T-helper 1 cell treated with Interleukin-12 subunit alpha and Interleukin-12 subunit beta and Interleukin-4 antibody, amounts not matched to agents 30 μg/mL and 1 μg/mL, for 36 hours (primary cell): Measurements from ENCODE around the gene DGCR6.
"Not testable (repeated sequence)": the region's sequence is repeated elsewhere in the genome, so short reads cannot be mapped to it uniquely, and the experiment has no call there.

ENCODE experiments used
- H3K27ac Mint-ChIP-seq: one replicate; pipeline ENCODE4 v1.8.0; 2021; ENCODE audit warnings: mild to moderate bottlenecking, mixed read lengths
- H3K27me3 Mint-ChIP-seq: one replicate; pipeline ENCODE4 v1.8.0; 2021; ENCODE audit warnings: low read depth, mixed read lengths
- H3K36me3 Mint-ChIP-seq: one replicate; pipeline ENCODE4 v1.8.0; 2021; ENCODE audit warnings: low read depth, mixed read lengths
- H3K4me1 Mint-ChIP-seq: one replicate; pipeline ENCODE4 v1.8.0; 2021; ENCODE audit warnings: low read depth, mixed read lengths
- H3K4me3 Mint-ChIP-seq: one replicate; pipeline ENCODE4 v1.8.0; 2021; ENCODE audit warnings: mild to moderate bottlenecking, moderate library complexity, mixed read lengths
- H3K9me3 Mint-ChIP-seq: one replicate; pipeline ENCODE4 v1.8.0; 2021; ENCODE audit warnings: mixed read lengths

Gene DGCR6

GRCh38 chr22:18953128-18953527 is 47.0 kb downstream of the DGCR6 start:
- not testable (repeated sequence) for H3K4me1 Mint-ChIP-seq, H3K4me3 Mint-ChIP-seq, H3K27me3 Mint-ChIP-seq, H3K36me3 Mint-ChIP-seq, H3K27ac Mint-ChIP-seq, H3K9me3 Mint-ChIP-seq

GRCh38 chr22:18954303-18954989 is 48.3 kb downstream of the DGCR6 start:
- not testable (repeated sequence) for H3K4me1 Mint-ChIP-seq, H3K9me3 Mint-ChIP-seq, H3K27ac Mint-ChIP-seq, H3K4me3 Mint-ChIP-seq, H3K27me3 Mint-ChIP-seq, H3K36me3 Mint-ChIP-seq

GRCh38 chr22:18954990-18955571 is 49.0 kb downstream of the DGCR6 start:
- peak overlapping the region; percentile 77 for H3K27ac Mint-ChIP-seq
- H3K9me3 Mint-ChIP-seq = no peaks in the 10 kb centered on the region
- no peak overlapping the region for H3K4me3 Mint-ChIP-seq
- H3K4me1 Mint-ChIP-seq = no peaks in the 10 kb centered on the region
- no peaks in the 10 kb centered on the region for H3K27me3 Mint-ChIP-seq
- no peaks in the 10 kb centered on the region for H3K36me3 Mint-ChIP-seq

DNA sequence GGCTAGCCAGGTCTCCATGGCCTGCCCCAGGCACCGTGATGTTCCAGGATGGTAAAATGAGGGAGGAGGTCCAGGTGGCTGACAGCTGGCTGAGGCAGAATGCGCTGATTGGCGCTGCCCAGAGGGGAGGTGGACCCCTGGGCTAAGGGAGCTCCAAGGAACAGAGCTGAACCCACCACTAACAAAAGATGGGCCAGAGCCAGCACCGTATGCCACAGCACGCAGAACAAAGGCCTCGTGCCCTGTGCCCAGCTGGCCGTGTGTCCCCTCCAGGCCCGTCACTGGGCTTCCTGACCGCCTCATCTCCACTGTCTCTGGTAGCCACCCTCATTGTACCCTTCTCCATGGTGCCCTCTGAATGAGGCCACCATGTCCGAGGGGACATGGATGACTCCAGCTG is 49.6 kb downstream of the DGCR6 start:
- Mint-ChIP-seq H3K27me3 (no peaks in the 10 kb centered on the region), H3K4me1 (no peaks in the 10 kb centered on the region), H3K9me3 (no peaks in the 10 kb centered on the region), H3K4me3 (no peak overlapping the region), H3K27ac (no peak overlapping the region), H3K36me3 (no peaks in the 10 kb centered on the region)

DNA sequence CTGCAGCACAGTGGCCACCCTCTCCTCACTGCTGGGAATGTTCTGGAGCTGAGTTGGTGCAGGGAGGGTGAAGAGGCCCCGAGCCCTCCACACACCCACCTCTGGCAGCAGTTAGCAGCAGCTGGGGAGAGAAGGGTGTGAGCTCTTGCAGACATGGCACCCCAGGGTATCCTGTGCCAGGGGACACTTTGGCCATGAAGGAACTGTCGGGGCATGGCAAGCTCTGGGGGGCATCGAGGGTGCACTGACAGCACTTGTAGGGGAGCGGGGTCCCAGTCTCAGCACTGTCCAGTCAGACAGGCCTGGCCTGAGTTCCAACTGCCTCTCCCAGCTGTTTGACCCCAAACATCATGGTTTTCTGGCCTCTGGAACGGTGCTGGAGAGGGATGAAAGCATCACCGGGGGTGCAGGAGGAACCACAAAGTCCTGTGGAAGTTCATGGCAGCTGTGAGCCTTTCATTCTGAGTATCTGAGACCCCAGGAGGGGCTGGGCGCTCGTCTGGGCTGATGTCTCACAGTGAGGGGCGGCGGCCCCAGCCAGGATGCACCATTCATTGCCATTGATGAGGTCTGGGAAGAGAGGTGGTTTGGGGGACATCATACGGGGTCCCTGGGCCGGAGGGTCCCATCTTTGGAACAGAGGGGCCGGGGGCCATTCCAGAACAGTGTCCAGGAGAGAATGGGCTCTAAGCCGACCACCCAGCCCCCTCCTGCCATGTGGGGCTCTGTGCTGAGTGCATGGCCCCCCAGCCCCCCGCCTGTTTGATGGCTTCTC is 50.2 kb downstream of the DGCR6 start:
- not testable (repeated sequence) for H3K4me1 Mint-ChIP-seq, H3K4me3 Mint-ChIP-seq, H3K36me3 Mint-ChIP-seq, H3K27me3 Mint-ChIP-seq, H3K9me3 Mint-ChIP-seq, H3K27ac Mint-ChIP-seq

GRCh38 chr22:18956956-18957355 is 50.8 kb downstream of the DGCR6 start:
- H3K27me3 Mint-ChIP-seq, H3K27ac Mint-ChIP-seq, H3K4me3 Mint-ChIP-seq, H3K36me3 Mint-ChIP-seq, H3K4me1 Mint-ChIP-seq, H3K9me3 Mint-ChIP-seq: not testable (repeated sequence)

GRCh38 chr22:18957621-18958320 is 51.7 kb downstream of the DGCR6 start:
- H3K4me3 Mint-ChIP-seq, H3K36me3 Mint-ChIP-seq, H3K27me3 Mint-ChIP-seq, H3K27ac Mint-ChIP-seq, H3K4me1 Mint-ChIP-seq, H3K9me3 Mint-ChIP-seq: not testable (repeated sequence)

DNA sequence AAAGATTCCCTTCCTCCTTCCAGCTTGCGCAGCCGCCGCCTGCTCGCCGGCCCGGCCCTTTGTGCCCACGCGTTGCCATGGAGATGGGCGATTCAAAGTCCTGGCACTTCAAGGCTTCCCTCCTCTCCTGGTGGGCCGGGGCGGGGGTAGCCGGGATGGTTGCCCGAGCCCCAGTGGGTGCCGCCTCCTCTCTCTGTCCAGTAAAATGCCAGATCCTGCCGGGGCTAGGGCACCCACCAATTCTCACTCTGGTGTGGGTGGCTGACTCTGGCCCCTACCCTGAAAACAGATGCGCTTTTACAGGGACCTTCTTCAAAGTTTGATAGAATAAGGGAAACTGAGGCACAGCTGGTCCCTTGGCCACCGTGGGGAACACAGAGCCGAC is 52.2 kb downstream of the DGCR6 start:
- not testable (repeated sequence) for H3K4me3 Mint-ChIP-seq, H3K4me1 Mint-ChIP-seq, H3K9me3 Mint-ChIP-seq, H3K27ac Mint-ChIP-seq, H3K27me3 Mint-ChIP-seq, H3K36me3 Mint-ChIP-seq

- H3K27me3 Mint-ChIP-seq, H3K9me3 Mint-ChIP-seq, H3K36me3 Mint-ChIP-seq, H3K4me1 Mint-ChIP-seq, H3K4me3 Mint-ChIP-seq, H3K27ac Mint-ChIP-seq: not testable (repeated sequence)
These were observed 52.6 kb downstream of the DGCR6 start for GRCh38 chr22:18958738-18959137.

- H3K27me3 Mint-ChIP-seq, H3K27ac Mint-ChIP-seq, H3K4me1 Mint-ChIP-seq, H3K36me3 Mint-ChIP-seq, H3K9me3 Mint-ChIP-seq, H3K4me3 Mint-ChIP-seq: not testable (repeated sequence)
These were observed 53.1 kb downstream of the DGCR6 start for GRCh38 chr22:18959266-18959665.

DNA sequence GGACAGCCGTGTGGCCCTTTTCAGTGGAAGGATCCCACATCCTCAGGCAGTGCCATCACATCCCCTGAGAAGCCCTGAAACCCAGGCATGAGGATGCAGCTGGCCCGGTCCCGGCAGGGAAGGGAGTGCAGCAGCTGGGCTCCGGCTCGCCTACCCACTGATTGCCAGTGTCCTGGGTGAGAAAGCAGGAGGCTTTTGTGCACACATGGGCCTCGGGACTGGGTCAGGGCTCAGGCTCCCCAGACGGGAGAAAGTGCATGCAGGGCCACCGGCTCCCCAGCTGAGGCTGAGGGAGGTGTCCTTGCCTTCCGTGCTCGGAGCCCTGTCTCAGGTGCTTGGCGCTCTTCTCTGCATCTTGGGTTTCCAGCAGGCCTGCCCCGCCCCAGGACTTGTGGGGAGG is 53.6 kb downstream of the DGCR6 start:
- H3K4me3 Mint-ChIP-seq, H3K9me3 Mint-ChIP-seq, H3K27me3 Mint-ChIP-seq, H3K27ac Mint-ChIP-seq, H3K36me3 Mint-ChIP-seq, H3K4me1 Mint-ChIP-seq: not testable (repeated sequence)

- not testable (repeated sequence) for H3K27ac Mint-ChIP-seq, H3K4me3 Mint-ChIP-seq, H3K27me3 Mint-ChIP-seq, H3K9me3 Mint-ChIP-seq, H3K4me1 Mint-ChIP-seq, H3K36me3 Mint-ChIP-seq
These were observed 54.2 kb downstream of the DGCR6 start for GRCh38 chr22:18960166-18960820.

- not testable (repeated sequence) for H3K27me3 Mint-ChIP-seq, H3K9me3 Mint-ChIP-seq, H3K4me3 Mint-ChIP-seq, H3K4me1 Mint-ChIP-seq, H3K36me3 Mint-ChIP-seq, H3K27ac Mint-ChIP-seq
These were observed 55.1 kb downstream of the DGCR6 start for GRCh38 chr22:18961201-18961600.
